ENCODE results near the gene PIWIL1. TPM values are rescaled to one million over a fixed set of nuclear protein-coding genes. Genes with fewer than 3 reads are reported as not detected.

The PIWIL1 gene
- total RNA-seq, 1 experiment from 2014 or later: not detected

DNA sequence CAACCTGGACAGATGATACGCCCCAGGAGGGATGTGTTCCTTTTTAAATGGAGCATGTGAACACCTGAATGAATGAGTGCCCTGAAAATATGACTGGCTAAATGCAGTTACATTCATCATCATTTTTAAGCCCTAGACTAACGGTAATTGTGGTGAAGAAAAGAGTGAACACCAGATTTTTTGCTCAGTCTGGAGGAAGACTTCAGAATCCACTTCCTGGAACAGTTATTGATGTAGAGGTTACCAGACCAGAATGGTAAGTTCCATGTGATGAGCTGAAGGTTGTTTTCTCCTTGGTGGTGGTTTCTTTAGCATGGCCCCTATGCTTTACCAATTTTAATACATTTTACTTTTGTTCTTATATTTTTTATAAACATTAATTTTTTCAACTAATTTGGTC lies 29.3 kb downstream of the PIWIL1 start:
- Mint-ChIP-seq H3K4me3 (ENCODE audit: unreplicated experiment) (no peak overlapping the region), H3K27me3 (ENCODE audit: insufficient read depth, unreplicated experiment) (no peaks in the 10 kb centered on the region), H3K4me1 (ENCODE audit: insufficient read depth, unreplicated experiment) (no peaks in the 10 kb centered on the region), H3K9me3 (ENCODE audit: unreplicated experiment) (no peaks in the 10 kb centered on the region), H3K36me3 (ENCODE audit: insufficient read depth, unreplicated experiment) (no peaks in the 10 kb centered on the region), H3K27ac (ENCODE audit: low read depth, unreplicated experiment) (no peak overlapping the region)
- intact Hi-C loops (cut with micrococcal nuclease): no loop called here
- ChIA-PET POLR2A (no interaction called here), CTCF (interaction anchor here (1.1 kb wide), 1 partner anchor 335 kb away, joined by 3 read pairs; no protein-coding TSS in a partner anchor)
- DNase-seq (ENCODE audit: unreplicated experiment): no peak
- no TSS peak for BruUV-seq (replicated peaks)
- TF ChIP-seq, protein P1, sequence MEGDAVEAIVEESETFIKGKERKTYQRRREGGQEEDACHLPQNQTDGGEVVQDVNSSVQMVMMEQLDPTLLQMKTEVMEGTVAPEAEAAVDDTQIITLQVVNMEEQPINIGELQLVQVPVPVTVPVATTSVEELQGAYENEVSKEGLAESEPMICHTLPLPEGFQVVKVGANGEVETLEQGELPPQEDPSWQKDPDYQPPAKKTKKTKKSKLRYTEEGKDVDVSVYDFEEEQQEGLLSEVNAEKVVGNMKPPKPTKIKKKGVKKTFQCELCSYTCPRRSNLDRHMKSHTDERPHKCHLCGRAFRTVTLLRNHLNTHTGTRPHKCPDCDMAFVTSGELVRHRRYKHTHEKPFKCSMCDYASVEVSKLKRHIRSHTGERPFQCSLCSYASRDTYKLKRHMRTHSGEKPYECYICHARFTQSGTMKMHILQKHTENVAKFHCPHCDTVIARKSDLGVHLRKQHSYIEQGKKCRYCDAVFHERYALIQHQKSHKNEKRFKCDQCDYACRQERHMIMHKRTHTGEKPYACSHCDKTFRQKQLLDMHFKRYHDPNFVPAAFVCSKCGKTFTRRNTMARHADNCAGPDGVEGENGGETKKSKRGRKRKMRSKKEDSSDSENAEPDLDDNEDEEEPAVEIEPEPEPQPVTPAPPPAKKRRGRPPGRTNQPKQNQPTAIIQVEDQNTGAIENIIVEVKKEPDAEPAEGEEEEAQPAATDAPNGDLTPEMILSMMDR (IDR thresholded peaks at IDR 0.05; ENCODE audit: unreplicated experiment): no peak

DNA sequence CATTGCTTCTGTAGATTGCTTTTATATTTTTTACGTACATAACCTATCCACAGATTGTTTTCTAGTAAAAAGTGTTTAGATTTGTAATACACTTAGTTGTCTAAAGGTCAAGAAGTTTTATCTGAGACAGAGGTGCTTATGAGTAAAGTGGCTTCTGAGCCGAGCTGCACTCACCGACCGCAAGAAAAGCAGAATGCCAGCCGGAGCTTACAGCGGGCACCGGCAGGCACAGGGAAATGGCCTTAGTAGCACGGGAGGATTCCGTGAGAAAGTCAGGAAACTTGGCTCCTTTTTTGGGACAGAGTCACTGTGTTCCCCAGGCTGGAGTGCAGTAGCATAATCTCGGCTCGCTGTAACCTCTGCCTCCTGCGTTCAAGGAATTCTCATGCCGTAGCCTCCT lies 29.8 kb downstream of the PIWIL1 start:
- intact Hi-C loops (cut with micrococcal nuclease): no loop called here

DNA sequence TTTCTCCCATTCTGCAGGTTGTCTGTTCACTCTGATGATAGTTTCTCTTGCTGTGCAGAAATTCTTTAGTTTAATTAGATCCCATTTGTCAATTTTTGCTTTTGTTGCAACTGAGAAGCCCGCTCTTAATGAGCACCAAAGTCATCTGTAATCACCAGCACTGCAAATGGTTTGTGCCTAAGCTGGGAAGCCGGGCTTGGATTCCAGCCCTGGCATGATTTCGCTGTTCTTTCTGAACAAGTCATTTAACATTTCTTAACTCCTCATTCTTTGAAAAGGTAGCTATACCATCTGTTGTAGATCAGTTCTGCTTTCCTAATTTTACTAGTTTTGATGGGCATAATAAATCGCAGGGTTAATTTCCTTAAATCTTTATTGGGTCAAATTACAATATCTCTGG lies 32.1 kb downstream of the PIWIL1 start:
- no TSS peak for BruUV-seq (replicated peaks)
- TF ChIP-seq, protein P1 (IDR thresholded peaks at IDR 0.05; ENCODE audit: unreplicated experiment): no peak
- intact Hi-C loops (cut with micrococcal nuclease): no loop called here
- no peaks in the 10 kb centered on the region for H3K4me1 Mint-ChIP-seq (ENCODE audit: insufficient read depth, unreplicated experiment)
- ChIA-PET CTCF (interaction anchor here (0.6 kb wide), 1 partner anchor 1075 kb away, joined by 3 read pairs; no protein-coding TSS in a partner anchor), POLR2A (no interaction called here)
- no peak overlapping the region for H3K27ac Mint-ChIP-seq (ENCODE audit: low read depth, unreplicated experiment)
- H3K27me3 Mint-ChIP-seq (ENCODE audit: insufficient read depth, unreplicated experiment): peaks cover 4% of the 10 kb centered on the region
- no peaks in the 10 kb centered on the region for H3K36me3 Mint-ChIP-seq (ENCODE audit: insufficient read depth, unreplicated experiment)
- H3K4me3 Mint-ChIP-seq (ENCODE audit: unreplicated experiment): no peak overlapping the region
- no peak for DNase-seq (ENCODE audit: unreplicated experiment)
- H3K9me3 Mint-ChIP-seq (ENCODE audit: unreplicated experiment): no peaks in the 10 kb centered on the region

More for the DNA sequence above, 29.8 kb downstream of the PIWIL1 start:
- Mint-ChIP-seq H3K36me3 (ENCODE audit: insufficient read depth, unreplicated experiment) (no peaks in the 10 kb centered on the region), H3K27me3 (ENCODE audit: insufficient read depth, unreplicated experiment) (no peaks in the 10 kb centered on the region), H3K4me1 (ENCODE audit: insufficient read depth, unreplicated experiment) (no peaks in the 10 kb centered on the region), H3K4me3 (ENCODE audit: unreplicated experiment) (no peak overlapping the region), H3K27ac (ENCODE audit: low read depth, unreplicated experiment) (no peak overlapping the region), H3K9me3 (ENCODE audit: unreplicated experiment) (no peaks in the 10 kb centered on the region)
- ChIA-PET POLR2A (no interaction called here), CTCF (interaction anchor here (1.1 kb wide), 1 partner anchor 335 kb away, joined by 3 read pairs; no protein-coding TSS in a partner anchor)
- BruUV-seq (replicated peaks): no TSS peak
- TF ChIP-seq, protein P1 (IDR thresholded peaks at IDR 0.05; ENCODE audit: unreplicated experiment): no peak
- DNase-seq (ENCODE audit: unreplicated experiment): no peak

GRCh38 chr12:130371296-130371695 lies 33.6 kb downstream of the PIWIL1 start:
- Mint-ChIP-seq H3K36me3 (ENCODE audit: insufficient read depth, unreplicated experiment) (no peaks in the 10 kb centered on the region), H3K4me1 (ENCODE audit: insufficient read depth, unreplicated experiment) (no peaks in the 10 kb centered on the region), H3K4me3 (ENCODE audit: unreplicated experiment) (no peak overlapping the region), H3K9me3 (ENCODE audit: unreplicated experiment) (no peaks in the 10 kb centered on the region), H3K27ac (ENCODE audit: low read depth, unreplicated experiment) (no peak overlapping the region), H3K27me3 (ENCODE audit: insufficient read depth, unreplicated experiment) (peaks cover 17% of the 10 kb centered on the region)
- intact Hi-C loops (cut with micrococcal nuclease): no loop called here
- TF ChIP-seq, protein P1 (IDR thresholded peaks at IDR 0.05; ENCODE audit: unreplicated experiment): no peak
- POLR2A ChIA-PET: no interaction called here
- no peak for DNase-seq (ENCODE audit: unreplicated experiment)
- no TSS peak for BruUV-seq (replicated peaks)
- CTCF ChIA-PET: interaction anchor here (0.7 kb wide), 1 partner anchor 351 kb away, joined by 3 read pairs; no protein-coding TSS in a partner anchor

Data from MCF 10A (cell line).